ENCODE data around the gene MOV10.
"Not testable (repeated sequence)": the region's sequence is repeated elsewhere in the genome, so short reads cannot be mapped to it uniquely, and the experiment has no call there.

MOV10 gene, protein sequence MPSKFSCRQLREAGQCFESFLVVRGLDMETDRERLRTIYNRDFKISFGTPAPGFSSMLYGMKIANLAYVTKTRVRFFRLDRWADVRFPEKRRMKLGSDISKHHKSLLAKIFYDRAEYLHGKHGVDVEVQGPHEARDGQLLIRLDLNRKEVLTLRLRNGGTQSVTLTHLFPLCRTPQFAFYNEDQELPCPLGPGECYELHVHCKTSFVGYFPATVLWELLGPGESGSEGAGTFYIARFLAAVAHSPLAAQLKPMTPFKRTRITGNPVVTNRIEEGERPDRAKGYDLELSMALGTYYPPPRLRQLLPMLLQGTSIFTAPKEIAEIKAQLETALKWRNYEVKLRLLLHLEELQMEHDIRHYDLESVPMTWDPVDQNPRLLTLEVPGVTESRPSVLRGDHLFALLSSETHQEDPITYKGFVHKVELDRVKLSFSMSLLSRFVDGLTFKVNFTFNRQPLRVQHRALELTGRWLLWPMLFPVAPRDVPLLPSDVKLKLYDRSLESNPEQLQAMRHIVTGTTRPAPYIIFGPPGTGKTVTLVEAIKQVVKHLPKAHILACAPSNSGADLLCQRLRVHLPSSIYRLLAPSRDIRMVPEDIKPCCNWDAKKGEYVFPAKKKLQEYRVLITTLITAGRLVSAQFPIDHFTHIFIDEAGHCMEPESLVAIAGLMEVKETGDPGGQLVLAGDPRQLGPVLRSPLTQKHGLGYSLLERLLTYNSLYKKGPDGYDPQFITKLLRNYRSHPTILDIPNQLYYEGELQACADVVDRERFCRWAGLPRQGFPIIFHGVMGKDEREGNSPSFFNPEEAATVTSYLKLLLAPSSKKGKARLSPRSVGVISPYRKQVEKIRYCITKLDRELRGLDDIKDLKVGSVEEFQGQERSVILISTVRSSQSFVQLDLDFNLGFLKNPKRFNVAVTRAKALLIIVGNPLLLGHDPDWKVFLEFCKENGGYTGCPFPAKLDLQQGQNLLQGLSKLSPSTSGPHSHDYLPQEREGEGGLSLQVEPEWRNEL

DNA sequence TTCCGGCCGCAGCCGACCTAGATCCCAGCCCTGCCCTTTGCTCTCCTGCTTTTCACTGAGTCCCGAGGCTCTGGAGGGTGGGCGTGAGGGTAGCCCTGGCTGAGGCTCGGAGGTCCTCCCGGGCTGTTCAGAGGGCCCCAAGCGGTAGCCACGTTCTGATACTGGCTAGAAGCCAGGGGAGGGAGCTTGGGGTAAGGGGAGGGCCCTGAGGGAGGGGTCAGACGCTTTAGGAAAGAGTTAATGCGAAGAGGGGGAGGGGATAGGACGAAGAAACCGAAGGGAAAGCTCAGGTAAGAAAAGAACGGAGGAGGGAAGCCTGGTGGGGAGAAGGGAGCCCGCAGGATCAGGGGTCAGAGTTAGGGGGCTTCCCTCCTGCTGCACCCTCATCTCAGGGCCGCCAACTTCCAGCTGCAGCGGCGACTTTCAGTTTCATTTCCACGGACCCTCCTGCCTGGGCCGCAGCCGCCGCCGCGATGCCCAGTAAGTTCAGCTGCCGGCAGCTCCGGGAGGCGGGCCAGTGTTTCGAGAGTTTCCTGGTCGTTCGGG is at the start of gene MOV10:
Gene MOV10, plus strand, starts transcription at position 220 of the 546 bp plus-strand sequence. Its CDS starts 254 bp downstream, at position 474.
- DNase-seq, result peak; percentile 87

DNA sequence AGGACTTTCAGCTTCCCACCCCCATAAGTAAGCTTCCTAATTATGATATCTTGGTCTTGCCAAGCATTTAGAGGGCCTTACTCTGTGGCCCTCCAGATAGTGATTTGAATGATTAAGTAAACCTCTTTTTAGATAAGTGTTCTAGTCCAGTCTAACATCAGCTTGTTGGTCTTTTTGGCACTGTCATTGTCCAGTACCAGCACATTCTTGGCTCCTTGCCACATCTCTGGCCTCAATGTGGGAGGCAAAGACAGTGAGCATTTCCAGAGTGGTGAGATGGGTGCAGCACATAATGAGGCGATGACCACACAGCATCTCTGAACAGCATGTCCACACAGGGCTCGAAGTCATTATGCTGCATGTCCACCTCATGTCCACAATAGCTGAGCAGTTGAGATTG is 48.8 kb upstream of the MOV10 start:
- no peak for DNase-seq

DNA sequence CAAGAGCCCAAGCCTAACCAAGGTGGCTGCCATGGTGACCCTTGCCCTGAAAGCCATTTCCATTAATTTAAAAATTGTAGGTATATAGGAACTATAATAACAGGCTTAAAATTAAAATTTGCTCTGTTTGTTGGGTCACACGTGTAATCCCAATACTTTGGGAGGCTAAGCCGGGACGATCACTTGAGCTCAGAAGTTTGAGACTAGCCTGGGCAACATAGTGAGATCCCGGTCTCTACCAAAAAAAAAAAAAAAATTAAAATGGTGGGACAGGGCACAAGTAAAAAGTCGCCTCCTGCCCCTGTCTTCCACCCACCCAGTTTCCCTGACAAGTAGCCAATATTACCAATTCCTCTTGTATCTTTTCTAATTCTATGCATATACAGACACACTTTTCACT is 48.3 kb upstream of the MOV10 start:
- no peak for DNase-seq

DNA sequence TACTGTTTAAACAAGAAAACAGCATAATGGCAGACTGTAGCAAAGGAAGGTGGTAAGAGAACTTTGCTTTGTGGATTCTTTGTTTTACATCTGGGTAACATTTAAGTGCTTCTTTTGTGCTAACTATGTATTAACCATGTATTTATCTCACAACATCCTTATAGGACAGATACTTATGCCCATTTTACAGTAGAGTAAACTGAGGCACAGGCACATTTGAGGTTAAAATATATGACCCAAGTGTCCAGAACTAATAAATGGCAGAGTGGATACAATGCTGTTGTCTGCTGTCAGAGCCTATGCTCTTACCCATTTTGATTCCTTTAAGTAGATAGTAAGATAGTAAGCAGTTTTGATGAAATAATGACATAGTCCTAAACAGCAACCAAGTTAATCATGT is 47.6 kb upstream of the MOV10 start:
- no peak for DNase-seq

DNA sequence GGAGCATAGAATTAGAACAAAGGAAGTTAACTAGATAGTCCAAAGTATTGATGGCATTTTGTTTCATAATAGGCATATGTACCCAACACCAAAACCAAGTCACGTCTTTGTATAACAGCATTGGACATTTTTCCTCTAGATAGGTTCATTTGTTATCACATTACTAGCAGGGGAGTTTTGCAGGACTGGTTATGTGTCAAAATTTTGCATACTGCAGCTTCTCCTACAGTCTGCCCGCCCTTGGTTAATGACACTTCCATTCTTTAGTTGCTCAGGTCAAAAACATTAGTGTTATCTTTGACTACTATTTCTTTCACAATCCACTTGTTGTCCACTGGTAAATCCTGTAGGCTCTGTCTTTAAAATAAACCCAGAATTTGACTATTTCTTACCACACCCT is 45.9 kb upstream of the MOV10 start:
- no peak for DNase-seq

DNA sequence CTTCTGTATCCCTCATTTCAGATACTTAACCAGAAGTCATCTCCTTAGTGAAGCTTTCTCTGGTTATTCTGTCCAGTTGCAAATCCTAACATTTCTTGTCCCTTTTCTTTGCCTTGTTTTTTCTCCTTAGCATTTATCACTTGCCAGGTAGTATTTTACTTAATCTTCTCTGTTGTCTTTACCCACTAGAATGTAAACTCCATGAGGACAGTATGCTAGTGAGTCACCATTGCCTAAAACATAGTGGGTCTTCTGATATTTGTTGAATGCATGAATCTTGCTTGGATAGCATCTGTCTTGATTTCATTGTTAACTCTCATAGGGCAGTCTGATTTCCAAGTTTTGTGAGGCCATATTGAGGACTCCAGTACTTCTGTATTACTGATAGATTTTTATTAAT is 45.2 kb upstream of the MOV10 start:
- DNase-seq, result no peak

DNA sequence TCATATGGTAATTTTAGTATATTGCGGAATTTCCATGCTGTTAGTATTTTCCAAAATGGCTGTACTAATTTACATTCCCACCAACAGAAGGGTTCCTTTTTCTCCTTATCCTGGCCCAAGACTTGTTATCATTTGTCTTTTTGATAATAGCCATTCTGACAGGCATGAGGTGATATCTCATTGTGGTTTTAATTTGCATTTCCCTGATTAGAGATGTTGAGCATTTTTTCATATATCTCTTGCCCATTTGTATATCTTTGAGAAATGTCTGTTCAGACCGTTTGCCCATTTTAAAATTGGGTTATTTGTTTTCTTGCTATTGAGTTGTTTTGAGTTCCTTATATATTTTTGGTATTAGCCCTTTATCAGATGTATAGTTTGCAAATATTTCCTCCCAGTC is 40.8 kb upstream of the MOV10 start:
- no peak for DNase-seq

DNA sequence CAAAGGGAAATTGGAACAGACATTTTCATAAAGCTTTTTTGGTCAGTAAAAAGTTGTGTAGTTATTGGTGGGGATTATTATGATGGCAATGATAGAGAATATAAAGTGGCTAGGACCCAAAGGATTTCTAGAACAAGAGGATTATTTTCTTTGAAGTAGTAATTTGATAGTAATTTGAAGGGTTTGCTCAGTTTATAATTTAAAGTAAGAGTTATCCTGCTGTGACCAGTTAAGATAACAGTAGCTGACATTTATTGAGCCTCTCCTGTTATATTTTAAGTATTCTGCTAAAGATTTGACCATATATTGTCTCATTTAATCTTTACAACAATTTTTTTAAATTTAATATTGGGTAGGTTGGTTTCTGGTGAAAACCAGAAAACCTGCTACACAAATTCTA is 40.1 kb upstream of the MOV10 start:
- no peak for DNase-seq

DNA sequence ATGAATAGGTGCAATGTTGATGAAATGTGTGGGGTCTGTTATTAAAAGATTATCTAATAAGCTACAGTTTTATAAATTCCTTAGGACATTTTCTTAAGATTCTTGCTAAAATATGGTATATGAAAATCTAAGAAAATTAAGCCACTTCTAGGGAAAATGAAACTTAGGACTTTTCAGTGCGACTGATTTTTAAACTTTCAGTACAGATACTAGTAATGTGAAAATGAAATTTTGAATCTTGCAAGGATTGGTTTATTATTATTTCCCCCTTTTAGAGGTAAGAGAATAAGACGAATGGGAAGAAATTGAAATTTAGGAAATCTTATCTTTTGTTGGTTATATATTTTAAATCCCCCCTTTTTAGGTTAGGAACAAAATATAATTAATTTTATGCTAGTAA is 38.4 kb upstream of the MOV10 start:
- no peak for DNase-seq

DNA sequence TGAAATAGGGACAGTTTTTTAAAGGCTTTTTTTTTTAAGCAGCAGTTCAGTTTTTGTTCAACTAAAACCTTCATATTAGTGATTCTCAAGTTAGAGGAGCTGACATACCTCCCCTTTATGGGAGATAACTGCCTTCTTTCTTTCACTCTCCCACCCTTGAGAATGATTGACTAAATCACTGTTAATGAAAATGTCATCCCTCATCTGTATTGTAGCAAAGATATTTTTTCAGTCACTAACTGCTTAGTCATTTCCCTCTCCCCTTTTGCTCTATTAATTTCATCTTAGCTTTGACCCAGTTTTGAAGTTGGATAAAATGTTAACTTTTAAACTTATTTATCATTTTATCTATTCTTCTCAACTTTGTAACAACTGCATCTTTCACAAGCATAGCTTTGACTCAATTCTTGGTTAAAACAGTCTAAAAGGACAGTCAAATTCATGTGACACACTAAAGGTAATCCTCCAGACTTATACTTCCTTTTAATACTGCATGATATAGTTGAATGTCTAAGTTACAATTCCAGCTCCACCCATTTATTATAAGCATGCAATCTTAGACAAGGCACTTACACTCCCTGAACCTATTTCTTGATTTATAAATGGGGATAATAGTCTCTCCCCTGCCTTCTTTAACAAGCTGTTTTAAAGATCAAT is 37.7 kb upstream of the MOV10 start:
- DNase-seq, result no peak

DNA sequence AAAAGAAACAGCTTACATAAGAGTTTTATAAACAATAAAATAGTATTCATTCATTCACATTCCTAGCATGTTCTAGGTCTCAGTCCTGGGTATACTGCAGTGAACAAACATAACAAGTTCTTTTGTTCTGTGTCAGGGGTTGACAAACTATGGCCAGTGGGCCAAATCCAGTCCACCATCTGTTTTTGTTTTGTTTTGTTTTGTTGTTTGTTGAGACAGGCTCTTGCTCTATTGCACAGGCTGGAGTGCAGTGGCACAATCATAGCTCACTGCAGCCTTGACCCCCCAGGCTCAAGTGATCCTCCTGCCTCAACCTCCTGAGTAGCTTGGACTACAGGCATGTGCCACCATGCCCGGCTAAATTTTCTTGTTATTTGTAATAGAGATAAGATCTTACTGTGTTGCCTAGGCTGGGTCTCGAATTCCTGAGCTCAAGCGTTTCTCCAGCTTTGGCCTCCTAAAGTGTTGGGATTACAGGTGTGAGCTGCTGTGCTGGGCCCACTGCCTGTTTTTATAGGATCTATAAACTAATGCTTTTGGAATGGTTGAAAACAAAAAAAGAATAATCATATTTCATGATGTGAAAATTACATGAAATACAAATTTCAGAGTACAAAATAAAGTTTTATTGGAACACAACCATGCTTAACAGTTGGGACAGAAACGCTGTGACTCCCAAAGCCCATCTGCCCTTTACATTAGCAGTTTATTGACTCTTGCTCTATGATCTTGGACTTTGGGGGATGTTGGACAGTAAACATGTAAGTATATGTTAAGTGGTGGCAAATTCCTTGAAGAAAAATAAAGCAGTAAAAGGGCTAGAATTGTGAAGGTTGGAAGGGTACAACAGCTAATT is 37.0 kb upstream of the MOV10 start:
- no peak for DNase-seq

DNA sequence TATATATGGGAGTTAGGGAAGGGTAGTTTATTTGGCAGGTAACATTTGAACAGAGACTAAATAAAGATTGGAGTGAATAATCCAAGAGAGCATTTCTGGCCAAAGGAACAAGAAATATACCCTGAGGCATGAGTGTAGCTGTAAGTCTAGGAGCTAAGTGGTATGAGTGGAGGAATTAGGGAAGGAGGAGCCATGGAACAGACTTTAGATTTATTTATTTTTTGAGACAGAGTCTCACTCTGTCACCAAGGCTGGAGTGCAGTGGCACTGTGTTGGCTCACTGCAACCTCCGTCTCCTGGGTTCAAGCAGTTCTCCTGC is 36.4 kb upstream of the MOV10 start:
- no peak for DNase-seq

DNA sequence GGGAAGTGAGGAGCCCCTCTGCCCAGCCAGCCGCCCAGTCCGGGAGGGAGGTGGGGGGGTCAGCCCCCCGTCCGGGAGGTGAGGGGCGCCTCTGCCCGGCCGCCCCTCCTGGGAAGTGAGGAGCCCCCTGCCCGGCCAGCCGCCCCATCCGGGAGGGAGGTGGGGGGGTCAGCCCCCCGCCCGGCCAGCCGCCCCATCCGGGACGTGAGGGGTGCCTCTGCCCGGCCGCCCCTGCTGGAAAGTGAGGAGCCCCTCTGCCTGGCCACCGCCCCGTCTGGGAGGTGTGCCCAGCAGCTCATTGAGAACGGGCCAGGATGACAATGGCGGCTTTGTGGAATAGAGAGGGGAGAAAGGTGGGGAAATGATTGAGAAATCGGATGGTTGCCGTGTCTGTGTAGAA is 34.0 kb upstream of the MOV10 start:
- not testable (repeated sequence) for DNase-seq

DNA sequence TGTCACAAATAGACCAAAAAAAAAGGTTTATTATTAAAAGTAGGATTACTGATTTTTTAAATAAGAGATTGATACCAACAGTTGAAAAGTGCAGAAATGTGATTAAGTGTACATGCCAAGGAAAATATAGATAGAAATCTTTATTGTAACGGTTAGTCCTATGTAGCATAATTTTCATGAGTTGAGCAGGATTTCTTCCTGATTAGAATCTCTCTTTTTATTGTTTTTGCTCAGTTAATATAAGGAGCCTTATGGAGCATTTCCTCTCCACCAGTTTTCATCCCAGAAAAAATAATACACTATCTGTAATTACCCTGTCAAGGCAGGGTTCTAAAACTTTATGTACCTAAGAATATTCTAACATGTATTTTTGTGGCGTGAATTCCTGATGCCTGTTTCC is 31.4 kb upstream of the MOV10 start:
- DNase-seq, result no peak

DNA sequence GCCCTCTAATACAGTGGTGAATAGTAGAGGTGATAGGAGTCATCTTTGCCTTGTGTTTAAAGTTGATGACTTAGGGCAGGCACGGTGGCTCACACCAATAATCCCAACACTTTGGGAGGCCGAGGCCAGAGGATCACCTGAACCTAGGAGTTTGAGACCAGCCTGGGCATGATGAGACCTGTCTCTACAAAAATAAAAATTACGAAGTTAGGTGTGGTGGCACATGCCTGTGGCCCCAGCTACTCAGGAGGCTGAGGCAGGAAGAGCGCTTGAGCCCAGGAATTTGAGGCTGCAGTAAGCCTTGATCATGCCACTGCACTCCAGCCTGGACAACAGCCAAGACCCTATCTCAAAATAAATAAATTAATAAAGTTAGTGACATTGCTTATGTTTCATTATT is 28.2 kb upstream of the MOV10 start:
- no peak for DNase-seq

DNA sequence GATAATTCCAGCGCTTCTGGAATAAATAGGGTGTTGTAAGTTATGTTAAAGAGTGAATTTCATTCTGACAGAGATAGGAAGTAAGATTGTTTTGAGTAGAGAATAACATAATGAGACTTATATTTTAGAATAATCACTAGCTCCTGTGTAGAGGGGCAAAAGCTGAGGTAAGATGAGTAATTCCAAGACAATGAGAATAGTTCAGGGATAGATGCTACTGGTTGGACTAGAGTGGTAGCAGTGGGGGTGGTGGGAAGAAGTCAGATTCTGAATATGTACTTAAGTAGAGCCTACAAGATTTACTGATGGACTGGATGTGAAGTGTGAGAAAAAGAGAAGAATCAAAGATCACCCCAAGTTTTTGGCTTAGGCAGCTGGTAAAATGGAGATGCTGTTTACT is 23.3 kb upstream of the MOV10 start:
- DNase-seq, result no peak

DNA sequence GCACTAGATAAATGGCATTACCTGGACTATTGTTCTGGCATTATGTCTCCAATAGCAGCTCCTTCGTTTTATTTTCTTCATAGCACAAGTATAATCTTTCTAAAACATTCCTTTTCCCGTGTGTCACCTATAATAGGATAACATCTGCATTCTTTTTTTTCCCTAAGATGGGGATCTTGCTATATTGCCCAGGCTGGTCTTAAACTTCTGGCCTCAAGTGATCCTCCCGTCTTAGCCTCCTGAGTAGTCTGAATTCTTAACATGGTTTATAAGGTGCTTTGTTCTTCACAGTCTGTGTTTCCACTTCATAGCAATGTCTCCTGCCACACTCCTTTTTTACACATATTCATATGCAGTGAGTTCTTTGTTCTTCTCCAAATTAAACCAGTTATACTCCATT is 8.6 kb upstream of the MOV10 start:
- no peak for DNase-seq

DNA sequence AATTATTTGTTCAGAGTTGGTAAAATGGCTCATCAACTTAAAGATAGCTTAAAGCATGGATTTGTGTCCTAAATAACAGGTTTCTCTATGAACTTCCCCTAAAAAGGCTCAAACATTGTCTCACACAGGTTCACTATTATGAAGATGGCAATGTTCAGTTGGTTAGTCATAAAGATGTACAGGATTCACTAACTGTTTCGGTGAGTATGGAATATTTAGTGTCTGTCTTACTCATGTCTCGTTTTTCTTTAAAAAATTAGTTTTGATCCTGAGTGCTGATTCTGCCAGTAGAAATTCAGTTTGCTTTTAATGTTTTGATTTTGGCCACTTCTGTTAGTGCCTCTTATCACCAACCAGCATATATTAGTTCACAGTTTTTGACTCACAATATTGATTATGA is 7.5 kb upstream of the MOV10 start:
- no peak for DNase-seq

DNA sequence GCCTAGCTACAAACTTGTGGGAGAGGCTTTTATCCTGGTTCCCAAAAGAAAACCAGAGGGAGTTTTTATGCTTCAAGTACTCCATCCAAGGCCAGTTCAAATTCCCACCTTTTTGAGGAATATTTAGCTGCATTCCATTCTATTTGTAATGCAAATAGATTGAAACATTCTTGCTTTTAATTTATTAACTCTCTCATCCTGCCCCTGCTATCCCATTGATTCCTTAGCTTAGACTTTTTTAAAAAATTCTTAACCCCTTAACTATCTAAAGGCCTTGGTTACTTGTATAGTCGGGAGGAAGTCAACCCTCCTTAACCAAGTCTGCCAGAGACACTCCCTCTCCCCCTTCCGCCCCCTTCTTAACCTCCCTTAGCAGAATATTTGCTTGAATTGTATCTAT is 2.5 kb upstream of the MOV10 start:
- DNase-seq, result no peak

DNA sequence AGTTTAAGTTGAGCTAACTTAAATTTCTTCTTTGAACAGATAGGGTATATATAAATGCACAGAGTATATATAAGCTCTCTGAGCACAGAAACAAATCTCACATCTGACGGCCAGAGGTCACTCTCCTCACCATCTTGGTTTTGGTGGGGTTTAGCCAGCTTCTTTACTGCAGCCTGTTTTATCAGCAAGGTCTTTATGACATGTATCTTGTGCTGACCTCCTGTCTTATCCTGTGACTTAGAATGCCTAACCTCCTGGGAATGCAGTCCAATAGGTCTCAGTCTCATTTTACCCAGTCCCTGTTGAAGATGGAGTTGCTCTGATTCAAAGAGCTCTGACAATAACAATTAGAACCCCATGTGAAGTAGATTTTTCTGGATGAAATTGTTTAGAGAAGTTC is 1.6 kb upstream of the MOV10 start:
- no peak for DNase-seq

DNA sequence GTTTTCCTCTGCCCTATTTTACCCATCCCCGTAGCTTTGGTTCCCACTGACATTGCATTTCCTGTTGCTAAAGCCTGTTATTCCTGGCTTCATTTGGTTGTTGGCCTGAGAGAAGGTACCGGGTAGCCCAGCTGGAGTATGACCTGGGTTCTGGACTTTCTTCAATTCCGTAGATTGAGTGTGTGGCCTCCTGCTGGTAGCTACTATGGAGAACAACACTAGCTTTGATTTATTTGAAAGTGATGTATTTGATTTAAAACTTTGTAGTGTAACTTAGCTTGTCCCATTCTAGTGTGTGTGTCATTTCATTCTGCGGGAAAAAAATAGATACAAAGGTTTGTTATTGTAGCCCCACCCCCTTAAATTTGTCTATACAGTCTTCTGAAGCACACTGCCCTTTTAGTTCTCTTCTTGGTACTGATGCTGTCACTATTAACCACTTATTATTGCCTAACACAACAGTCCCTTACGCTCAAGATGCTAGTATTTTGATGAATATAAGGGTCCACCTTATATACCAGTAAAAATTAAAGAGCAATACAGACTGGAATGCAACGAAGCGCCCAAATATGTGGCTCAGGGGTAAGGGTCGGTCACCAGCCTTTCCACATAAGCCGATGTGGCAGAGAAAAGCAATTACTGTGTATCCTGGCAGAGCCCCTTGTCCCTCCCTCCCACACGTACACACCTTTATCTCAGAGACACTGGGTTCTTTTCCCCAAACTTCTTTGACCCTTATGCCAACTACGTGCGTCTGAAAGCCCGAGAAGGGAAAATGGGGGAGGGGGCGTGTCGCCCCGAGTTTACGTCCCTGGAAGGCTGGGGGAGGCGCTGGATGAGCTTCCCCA is 643 bp upstream of the MOV10 start:
- peak; percentile 82 for DNase-seq

Measured in retina (tissue), 1 donor.